Liver (tissue), 9 donors: Measurements from ENCODE around the gene GFY. TPM values are rescaled to one million over a fixed set of nuclear protein-coding genes. Genes with fewer than 3 reads are reported as not detected.

Experiments used
- DNase-seq: peaks from one replicate; pipeline ENCODE4 v3.0.0-alpha.2; 2017; ENCODE audit warnings: low spot score
- H3K27ac ChIP-seq, 2 donors: one replicate each; pipeline ENCODE4 v1.7.0; 2013; ENCODE audit warnings: inconsistent platforms in 2 of 2, low read length in 2 of 2, control low read depth in 1 of 2, low read depth in 1 of 2, mild to moderate bottlenecking in 1 of 2
- H3K27me3 ChIP-seq, 4 donors: one replicate each; pipeline versions ENCODE4 v1.6.1 to v1.7.0; 2013; ENCODE audit warnings: low read length in 3 of 4, inconsistent platforms in 1 of 4, mild to moderate bottlenecking in 1 of 4, moderate library complexity in 1 of 4; ENCODE audit not compliant: control insufficient read depth in 4 of 4, insufficient read depth in 4 of 4
- H3K36me3 ChIP-seq, 4 donors: one replicate each; pipeline versions ENCODE4 v1.6.1 to v1.7.0; 2013; ENCODE audit warnings: low read length in 3 of 4, mild to moderate bottlenecking in 3 of 4, low read depth in 1 of 4, moderate library complexity in 1 of 4; ENCODE audit not compliant: control insufficient read depth in 4 of 4, insufficient read depth in 3 of 4
- H3K4me1 ChIP-seq, 4 donors: one replicate each; pipeline versions ENCODE4 v1.6.1 to v1.7.0; 2013; ENCODE audit warnings: low read length in 3 of 4, mild to moderate bottlenecking in 3 of 4, moderate library complexity in 1 of 4; ENCODE audit not compliant: control insufficient read depth in 4 of 4, insufficient read depth in 4 of 4
- H3K4me3 ChIP-seq, 3 donors: one replicate each; pipeline versions ENCODE4 v1.6.1 to v1.7.0; 2013; ENCODE audit warnings: low read length in 3 of 3, control low read depth in 1 of 3, low read depth in 1 of 3, mild to moderate bottlenecking in 1 of 3
- H3K9ac ChIP-seq, 2 donors: one replicate each; pipeline ENCODE4 v1.7.0; 2013; ENCODE audit warnings: low read length in 2 of 2, mild to moderate bottlenecking in 2 of 2, moderate library complexity in 2 of 2, control low read depth in 1 of 2, low read depth in 1 of 2
- H3K9me3 ChIP-seq, 4 donors: one replicate each; pipeline versions ENCODE4 v1.6.1 to v1.7.0; 2013; ENCODE audit warnings: low read length in 3 of 4; ENCODE audit not compliant: control insufficient read depth in 4 of 4
- ATF3 ChIP-seq: IDR thresholded peaks from 2 replicates; pipeline ENCODE4 v1.6.1; 2016; ENCODE audit warnings: antibody characterized with exemption
- EGR1 ChIP-seq, 2 donors: IDR thresholded peaks; 2 replicates each; pipeline ENCODE4 v1.6.1; 2016 to 2018; ENCODE audit warnings: antibody characterized with exemption in 2 of 2, low read depth in 2 of 2
- FOXA1 ChIP-seq: IDR thresholded peaks from 2 replicates; pipeline ENCODE4 v1.6.1; 2016; ENCODE audit warnings: antibody characterized with exemption
- FOXA2 ChIP-seq: IDR thresholded peaks from 2 replicates; pipeline ENCODE4 v1.6.1; 2016; ENCODE audit warnings: antibody characterized with exemption
- GABPA ChIP-seq, 2 donors: IDR thresholded peaks in 1 of 2; conservative IDR thresholded peaks in 1 of 2; 2 replicates each; pipeline ENCODE4 v1.6.1; 2016; ENCODE audit warnings: antibody characterized with exemption in 2 of 2, mild to moderate bottlenecking in 1 of 2, moderate library complexity in 1 of 2
- HNF4A ChIP-seq, 2 donors: conservative IDR thresholded peaks; 2 replicates each; pipeline ENCODE4 v1.6.1; 2016; ENCODE audit warnings: antibody characterized with exemption in 2 of 2, mild to moderate bottlenecking in 2 of 2
- HNF4G ChIP-seq: IDR thresholded peaks from 2 replicates; pipeline ENCODE4 v1.6.1; 2016; ENCODE audit warnings: antibody characterized with exemption
- JUND ChIP-seq, 2 donors: IDR thresholded peaks; 2 replicates each; pipeline ENCODE4 v1.6.1; 2016; ENCODE audit warnings: antibody characterized with exemption in 2 of 2
- MAX ChIP-seq: IDR thresholded peaks from 2 replicates; pipeline ENCODE4 v1.6.1; 2016; ENCODE audit warnings: antibody characterized with exemption
- RAD21 ChIP-seq, 2 donors: IDR thresholded peaks; 2 replicates each; pipeline ENCODE4 v1.6.1; 2016; ENCODE audit warnings: antibody characterized with exemption in 2 of 2, mild to moderate bottlenecking in 2 of 2
- RXRA ChIP-seq, 2 donors: IDR thresholded peaks; 2 replicates each; pipeline ENCODE4 v1.6.1; 2017 to 2018; ENCODE audit warnings: antibody characterized with exemption in 2 of 2, mild to moderate bottlenecking in 1 of 2
- SP1 ChIP-seq: IDR thresholded peaks from 2 replicates; pipeline ENCODE4 v1.6.1; 2018; ENCODE audit warnings: antibody characterized with exemption, mild to moderate bottlenecking
- YY1 ChIP-seq: IDR thresholded peaks from 2 replicates; pipeline ENCODE4 v1.6.1; 2016; ENCODE audit warnings: antibody characterized with exemption, mild to moderate bottlenecking
- WGBS: extraction: QIAGEN DNeasy Blood & Tissue Kit; methylation state at CpG from one replicate; pipeline ENCODE4 v1.1.7; 2013; 5-methylcytosine and 5-hydroxymethylcytosine counted together
- polyA plus RNA-seq, 2 donors: library from polyadenylated mRNA; stranded (reverse) in 1 of 2; unstranded in 1 of 2; fragments of 200-250 nt in 1 of 2; fragments of >200 nt in 1 of 2; fragmentation: Nextera tagmentation in 1 of 2; extraction: Ambion mirVana in 1 of 2; gene quantifications; one replicate each; pipeline versions ENCODE4 v1.2.1 to v1.2.3, GENCODE V29; 2013 to 2015
- total RNA-seq, 2 donors: library from RNA; depleted of rRNA; stranded (reverse); fragments of >200 nt; gene quantifications; one replicate each; pipeline ENCODE4 v1.2.3, GENCODE V29; 2014
- TF ChIP-seq, protein P1 (sequence below): fragments of 150-350 bp; IDR thresholded peaks from 2 replicates; pipeline ENCODE4 v1.5.1; 2017; ENCODE audit warnings: improper control_type of control experiment, low read depth, low read length; ENCODE audit not compliant: missing input control
- TF ChIP-seq, protein P2 (sequence below): IDR thresholded peaks from 2 replicates; pipeline ENCODE4 v1.6.1; 2016; ENCODE audit warnings: antibody characterized with exemption
- donor health status: healthy.
- donor health status: healthy.
- donor health status: healthy.
- donor health status: healthy.
- donor health status: healthy.

Gene GFY
- total and polyA plus RNA-seq, 4 donors: not detected

DNA sequence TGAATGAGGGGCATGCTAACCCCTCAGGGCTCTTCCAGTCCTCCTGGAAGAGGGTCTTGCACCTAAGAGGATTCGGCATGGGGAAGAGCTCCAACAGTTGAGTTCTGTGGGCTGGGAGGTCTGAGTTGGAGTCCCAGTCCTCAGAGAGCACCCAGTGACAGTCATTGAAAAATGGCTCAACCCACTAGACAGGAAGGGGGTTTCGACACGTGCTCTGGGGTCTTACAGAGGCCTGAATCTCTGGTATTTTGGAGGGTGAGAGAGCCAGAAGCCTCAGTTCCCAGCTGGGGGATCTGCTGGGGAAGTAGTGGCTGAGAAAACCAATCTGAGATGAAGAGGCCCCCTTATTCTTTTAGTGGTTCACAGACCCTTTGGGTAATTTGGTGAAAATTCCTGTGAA, 10.9 kb upstream of the GFY start (continued):
- TF ChIP-seq, protein P1, sequence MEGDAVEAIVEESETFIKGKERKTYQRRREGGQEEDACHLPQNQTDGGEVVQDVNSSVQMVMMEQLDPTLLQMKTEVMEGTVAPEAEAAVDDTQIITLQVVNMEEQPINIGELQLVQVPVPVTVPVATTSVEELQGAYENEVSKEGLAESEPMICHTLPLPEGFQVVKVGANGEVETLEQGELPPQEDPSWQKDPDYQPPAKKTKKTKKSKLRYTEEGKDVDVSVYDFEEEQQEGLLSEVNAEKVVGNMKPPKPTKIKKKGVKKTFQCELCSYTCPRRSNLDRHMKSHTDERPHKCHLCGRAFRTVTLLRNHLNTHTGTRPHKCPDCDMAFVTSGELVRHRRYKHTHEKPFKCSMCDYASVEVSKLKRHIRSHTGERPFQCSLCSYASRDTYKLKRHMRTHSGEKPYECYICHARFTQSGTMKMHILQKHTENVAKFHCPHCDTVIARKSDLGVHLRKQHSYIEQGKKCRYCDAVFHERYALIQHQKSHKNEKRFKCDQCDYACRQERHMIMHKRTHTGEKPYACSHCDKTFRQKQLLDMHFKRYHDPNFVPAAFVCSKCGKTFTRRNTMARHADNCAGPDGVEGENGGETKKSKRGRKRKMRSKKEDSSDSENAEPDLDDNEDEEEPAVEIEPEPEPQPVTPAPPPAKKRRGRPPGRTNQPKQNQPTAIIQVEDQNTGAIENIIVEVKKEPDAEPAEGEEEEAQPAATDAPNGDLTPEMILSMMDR: no peak
- TF ChIP-seq GABPA (IDR thresholded peaks at IDR 0.05 in 1 of 2, conservative IDR thresholded peaks at IDR 0.05 in 1 of 2) (no peak), ATF3 (no peak), FOXA1 (no peak), RXRA (IDR thresholded peaks at IDR 0.05) (no peak), RAD21 (IDR thresholded peaks at IDR 0.05) (no peak), JUND (IDR thresholded peaks at IDR 0.05) (no peak)
- TF ChIP-seq, protein P2, sequence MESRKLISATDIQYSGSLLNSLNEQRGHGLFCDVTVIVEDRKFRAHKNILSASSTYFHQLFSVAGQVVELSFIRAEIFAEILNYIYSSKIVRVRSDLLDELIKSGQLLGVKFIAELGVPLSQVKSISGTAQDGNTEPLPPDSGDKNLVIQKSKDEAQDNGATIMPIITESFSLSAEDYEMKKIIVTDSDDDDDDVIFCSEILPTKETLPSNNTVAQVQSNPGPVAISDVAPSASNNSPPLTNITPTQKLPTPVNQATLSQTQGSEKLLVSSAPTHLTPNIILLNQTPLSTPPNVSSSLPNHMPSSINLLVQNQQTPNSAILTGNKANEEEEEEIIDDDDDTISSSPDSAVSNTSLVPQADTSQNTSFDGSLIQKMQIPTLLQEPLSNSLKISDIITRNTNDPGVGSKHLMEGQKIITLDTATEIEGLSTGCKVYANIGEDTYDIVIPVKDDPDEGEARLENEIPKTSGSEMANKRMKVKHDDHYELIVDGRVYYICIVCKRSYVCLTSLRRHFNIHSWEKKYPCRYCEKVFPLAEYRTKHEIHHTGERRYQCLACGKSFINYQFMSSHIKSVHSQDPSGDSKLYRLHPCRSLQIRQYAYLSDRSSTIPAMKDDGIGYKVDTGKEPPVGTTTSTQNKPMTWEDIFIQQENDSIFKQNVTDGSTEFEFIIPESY: no peak

DNA sequence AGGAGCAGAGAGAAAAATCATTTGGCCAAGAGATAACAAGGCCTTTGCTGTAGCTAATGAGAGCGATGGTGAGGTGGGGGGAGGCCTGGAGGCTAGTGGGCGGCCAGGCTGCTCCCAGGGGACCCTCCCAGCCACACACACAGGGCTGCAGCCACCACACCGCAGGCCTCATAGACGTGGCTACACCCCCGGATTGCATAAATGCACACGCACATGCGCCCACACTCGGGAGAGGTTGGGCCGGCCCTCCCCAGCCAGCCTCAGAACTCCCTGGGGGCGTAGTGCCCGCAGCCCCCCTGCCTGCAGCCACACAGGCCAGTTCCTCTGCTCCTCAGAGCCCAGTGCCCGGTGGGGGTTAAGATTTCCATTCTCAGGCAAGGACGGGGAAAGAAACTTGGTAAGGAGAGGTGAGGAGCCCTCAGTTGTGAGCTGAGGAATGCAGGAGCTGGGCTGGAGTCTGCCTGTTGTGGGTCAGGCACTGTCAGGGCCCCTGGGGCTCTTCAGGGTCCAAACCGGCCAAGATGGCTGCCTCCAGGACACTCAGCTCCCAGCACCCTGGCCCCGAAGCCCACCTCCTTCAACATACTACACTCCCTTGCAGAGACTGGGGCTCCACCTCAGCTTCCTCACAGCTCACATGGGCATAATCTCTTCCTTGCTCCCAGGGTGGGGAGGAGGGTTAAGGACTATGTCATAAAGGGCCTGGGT, 9.9 kb upstream of the GFY start:
- peaks cover 0 to 3% (median 0%) of the 10 kb centered on the region in 4 donors for H3K27me3 ChIP-seq
- DNase-seq: no peak
- no peaks in the 10 kb centered on the region for H3K9me3 ChIP-seq
- no peaks in the 10 kb centered on the region for H3K36me3 ChIP-seq
- no peak overlapping the region for H3K4me3 ChIP-seq
- H3K27ac ChIP-seq: no peak overlapping the region
- 74% methylated on average over 15 of the region's 15 CpGs for WGBS
- TF ChIP-seq FOXA1 (no peak), MAX (no peak), YY1 (no peak), SP1 (no peak), FOXA2 (no peak), EGR1 (IDR thresholded peaks at IDR 0.05; ENCODE audit: low read depth in 2 of 2) (no peak), HNF4A (conservative IDR thresholded peaks at IDR 0.05) (no peak), HNF4G (no peak), ATF3 (no peak)
- TF ChIP-seq, protein P1: no peak
- no peak overlapping the region for H3K9ac ChIP-seq
- no peaks in the 10 kb centered on the region for H3K4me1 ChIP-seq
